ENCODE measurements around the gene KLC1. TPM values are rescaled to one million over a fixed set of nuclear protein-coding genes. Genes with fewer than 3 reads are reported as not detected.

KLC1 gene
- total RNA-seq, 1 donor from 2014 or later, result 238 TPM

DNA sequence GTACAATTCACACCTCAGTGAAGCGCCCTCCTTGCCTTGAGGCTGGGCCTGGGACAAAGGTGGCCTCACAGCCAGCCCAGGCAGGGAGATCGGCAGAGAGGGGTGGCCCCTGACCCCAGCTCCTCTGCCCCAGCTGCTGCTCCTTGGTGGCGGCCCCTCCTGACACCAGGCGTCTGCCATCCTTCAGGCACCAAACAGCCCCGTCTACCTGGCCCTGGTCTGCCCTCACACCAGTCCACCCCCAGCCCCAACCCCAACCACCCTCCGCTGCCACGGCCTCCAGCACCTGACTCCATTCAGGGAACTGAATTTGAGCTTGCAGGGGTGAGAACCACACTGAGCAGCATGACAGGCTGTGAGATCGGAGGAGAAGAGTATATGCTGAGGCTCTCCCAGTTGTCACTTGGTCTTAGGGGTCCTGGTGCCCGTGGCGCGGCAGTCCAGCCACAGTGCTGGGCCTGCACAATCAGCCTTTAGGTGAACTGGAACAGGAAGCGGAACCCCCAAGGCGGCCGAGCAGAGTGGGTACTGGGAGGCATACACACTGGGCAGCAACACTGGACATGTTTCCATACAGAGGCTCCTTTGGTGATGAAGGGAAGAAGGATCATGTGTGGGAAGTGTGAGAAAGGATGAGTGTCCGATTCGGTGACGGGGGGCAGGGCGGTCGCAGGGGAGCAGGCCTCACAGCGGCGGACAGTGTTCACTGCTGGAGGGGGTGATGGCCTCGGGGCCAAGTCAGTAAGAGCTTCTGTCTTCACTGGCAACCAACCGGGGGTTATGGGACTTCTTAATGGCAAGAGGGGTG is 105.3 kb downstream of the KLC1 start:
- Mint-ChIP-seq H3K9me3 (ENCODE audit: unreplicated experiment) (no peaks in the 10 kb centered on the region), H3K4me3 (ENCODE audit: unreplicated experiment) (no peak overlapping the region), H3K27ac (ENCODE audit: unreplicated experiment) (no peak overlapping the region), H3K4me1 (ENCODE audit: low read depth, unreplicated experiment) (no peaks in the 10 kb centered on the region), H3K27me3 (ENCODE audit: low read depth, unreplicated experiment) (no peaks in the 10 kb centered on the region), H3K36me3 (ENCODE audit: low read depth, unreplicated experiment) (peaks cover 32% of the 10 kb centered on the region)
- H3K79me2 ChIP-seq (ENCODE audit: insufficient read depth, low read length), result no peaks in the 10 kb centered on the region
- H3K9ac ChIP-seq (ENCODE audit: low read length), result no peak overlapping the region
- TF ChIP-seq EZH2 (IDR thresholded peaks at IDR 0.05; ENCODE audit: insufficient read depth, low read length), result no peak
- TF ChIP-seq, protein P1, sequence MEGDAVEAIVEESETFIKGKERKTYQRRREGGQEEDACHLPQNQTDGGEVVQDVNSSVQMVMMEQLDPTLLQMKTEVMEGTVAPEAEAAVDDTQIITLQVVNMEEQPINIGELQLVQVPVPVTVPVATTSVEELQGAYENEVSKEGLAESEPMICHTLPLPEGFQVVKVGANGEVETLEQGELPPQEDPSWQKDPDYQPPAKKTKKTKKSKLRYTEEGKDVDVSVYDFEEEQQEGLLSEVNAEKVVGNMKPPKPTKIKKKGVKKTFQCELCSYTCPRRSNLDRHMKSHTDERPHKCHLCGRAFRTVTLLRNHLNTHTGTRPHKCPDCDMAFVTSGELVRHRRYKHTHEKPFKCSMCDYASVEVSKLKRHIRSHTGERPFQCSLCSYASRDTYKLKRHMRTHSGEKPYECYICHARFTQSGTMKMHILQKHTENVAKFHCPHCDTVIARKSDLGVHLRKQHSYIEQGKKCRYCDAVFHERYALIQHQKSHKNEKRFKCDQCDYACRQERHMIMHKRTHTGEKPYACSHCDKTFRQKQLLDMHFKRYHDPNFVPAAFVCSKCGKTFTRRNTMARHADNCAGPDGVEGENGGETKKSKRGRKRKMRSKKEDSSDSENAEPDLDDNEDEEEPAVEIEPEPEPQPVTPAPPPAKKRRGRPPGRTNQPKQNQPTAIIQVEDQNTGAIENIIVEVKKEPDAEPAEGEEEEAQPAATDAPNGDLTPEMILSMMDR (IDR thresholded peaks at IDR 0.05; ENCODE audit: insufficient read depth, low read depth, low read length), result no peak
- H3K36me3 ChIP-seq (ENCODE audit: insufficient read depth, low read length), result peaks cover 12% of the 10 kb centered on the region
- no peak overlapping the region for H3K4me3 ChIP-seq (ENCODE audit: insufficient read depth, low read depth, low read length)
- H3K27me3 ChIP-seq (ENCODE audit: insufficient read depth, low read length), result no peaks in the 10 kb centered on the region
- no peak overlapping the region for H3K4me2 ChIP-seq (ENCODE audit: low read length)
- H3K9me3 ChIP-seq (ENCODE audit: insufficient read depth, low read depth, low read length), result no peaks in the 10 kb centered on the region
- peaks cover 40% of the 10 kb centered on the region for H4K20me1 ChIP-seq (ENCODE audit: insufficient read depth, low read length)
- DNase-seq (ENCODE audit: low read depth) (no peak), FAIRE-seq (no peak)
- no peak overlapping the region for H3K27ac ChIP-seq (ENCODE audit: low read depth, low read length)
- no peaks in the 10 kb centered on the region for H3K4me1 ChIP-seq (ENCODE audit: insufficient read depth, low read length)
- no peak overlapping the region for H2AFZ ChIP-seq (ENCODE audit: low read depth, low read length)

DNA sequence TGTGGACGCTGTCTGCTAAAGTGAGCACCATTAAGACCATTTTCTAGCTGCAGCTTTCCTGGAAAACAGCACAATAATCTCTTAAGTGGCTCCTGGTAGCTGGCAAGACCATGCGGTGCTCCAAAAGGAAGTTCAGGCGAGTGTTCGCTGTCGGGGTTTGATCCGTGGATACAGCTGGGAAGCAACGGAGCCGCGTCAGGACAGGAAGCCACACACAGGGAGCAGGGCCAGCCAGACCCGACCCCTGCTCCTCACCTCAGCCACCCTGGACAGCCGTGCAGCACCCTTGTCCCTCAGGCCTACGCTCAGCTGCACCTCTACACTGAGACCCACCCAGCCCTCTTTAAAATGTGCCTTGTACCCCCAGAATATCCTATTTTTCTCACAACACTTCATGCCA is 106.0 kb downstream of the KLC1 start:
- Mint-ChIP-seq H3K4me3 (ENCODE audit: unreplicated experiment) (no peak overlapping the region), H3K36me3 (ENCODE audit: low read depth, unreplicated experiment) (peaks cover 36% of the 10 kb centered on the region), H3K27me3 (ENCODE audit: low read depth, unreplicated experiment) (no peaks in the 10 kb centered on the region), H3K27ac (ENCODE audit: unreplicated experiment) (no peak overlapping the region), H3K4me1 (ENCODE audit: low read depth, unreplicated experiment) (no peaks in the 10 kb centered on the region), H3K9me3 (ENCODE audit: unreplicated experiment) (no peaks in the 10 kb centered on the region)
- H3K36me3 ChIP-seq (ENCODE audit: insufficient read depth, low read length), result peaks cover 12% of the 10 kb centered on the region
- H3K27ac ChIP-seq (ENCODE audit: low read depth, low read length), result no peak overlapping the region
- H3K27me3 ChIP-seq (ENCODE audit: insufficient read depth, low read length), result no peaks in the 10 kb centered on the region
- FAIRE-seq, result no peak
- TF ChIP-seq EZH2 (IDR thresholded peaks at IDR 0.05; ENCODE audit: insufficient read depth, low read length), result no peak
- TF ChIP-seq, protein P1 (IDR thresholded peaks at IDR 0.05; ENCODE audit: insufficient read depth, low read depth, low read length), result no peak
- DNase-seq (ENCODE audit: low read depth), result no peak
- no peak overlapping the region for H2AFZ ChIP-seq (ENCODE audit: low read depth, low read length)
- H3K4me3 ChIP-seq (ENCODE audit: insufficient read depth, low read depth, low read length), result no peak overlapping the region
- H3K9me3 ChIP-seq (ENCODE audit: insufficient read depth, low read depth, low read length), result no peaks in the 10 kb centered on the region
- H3K4me1 ChIP-seq (ENCODE audit: insufficient read depth, low read length), result no peaks in the 10 kb centered on the region
- H4K20me1 ChIP-seq (ENCODE audit: insufficient read depth, low read length), result peaks cover 33% of the 10 kb centered on the region
- no peak overlapping the region for H3K9ac ChIP-seq (ENCODE audit: low read length)
- no peak overlapping the region for H3K4me2 ChIP-seq (ENCODE audit: low read length)
- no peaks in the 10 kb centered on the region for H3K79me2 ChIP-seq (ENCODE audit: insufficient read depth, low read length)

DNA sequence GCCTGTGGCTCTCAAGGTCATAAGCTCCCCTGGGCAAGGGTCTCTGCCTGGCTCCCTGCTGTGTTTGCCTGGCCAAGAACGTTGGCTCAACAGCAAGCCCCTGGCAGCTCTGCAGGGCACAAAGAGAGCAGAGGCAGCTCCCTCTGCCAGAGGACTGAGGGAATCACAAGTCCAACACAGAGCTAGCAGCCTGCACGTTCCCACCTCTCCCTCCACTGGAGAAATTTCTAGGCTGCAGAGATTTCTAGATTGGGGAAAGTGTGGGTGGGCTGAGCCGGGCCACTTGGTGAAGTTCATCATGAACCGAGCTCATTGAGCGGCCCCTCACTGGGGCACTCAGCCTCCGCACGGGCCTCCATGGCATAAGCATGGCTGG is 106.4 kb downstream of the KLC1 start:
- no peaks in the 10 kb centered on the region for H3K27me3 ChIP-seq (ENCODE audit: insufficient read depth, low read length)
- Mint-ChIP-seq H3K27ac (ENCODE audit: unreplicated experiment) (no peak overlapping the region), H3K27me3 (ENCODE audit: low read depth, unreplicated experiment) (no peaks in the 10 kb centered on the region), H3K9me3 (ENCODE audit: unreplicated experiment) (no peaks in the 10 kb centered on the region), H3K4me3 (ENCODE audit: unreplicated experiment) (no peak overlapping the region), H3K36me3 (ENCODE audit: low read depth, unreplicated experiment) (peaks cover 37% of the 10 kb centered on the region), H3K4me1 (ENCODE audit: low read depth, unreplicated experiment) (no peaks in the 10 kb centered on the region)
- no peak overlapping the region for H3K27ac ChIP-seq (ENCODE audit: low read depth, low read length)
- no peak overlapping the region for H3K4me2 ChIP-seq (ENCODE audit: low read length)
- no peak for TF ChIP-seq EZH2 (IDR thresholded peaks at IDR 0.05; ENCODE audit: insufficient read depth, low read length)
- TF ChIP-seq, protein P1 (IDR thresholded peaks at IDR 0.05; ENCODE audit: insufficient read depth, low read depth, low read length), result no peak
- DNase-seq (ENCODE audit: low read depth) (no peak), FAIRE-seq (no peak)
- no peaks in the 10 kb centered on the region for H3K79me2 ChIP-seq (ENCODE audit: insufficient read depth, low read length)
- no peak overlapping the region for H3K9ac ChIP-seq (ENCODE audit: low read length)
- H3K36me3 ChIP-seq (ENCODE audit: insufficient read depth, low read length), result peaks cover 12% of the 10 kb centered on the region
- peaks cover 29% of the 10 kb centered on the region for H4K20me1 ChIP-seq (ENCODE audit: insufficient read depth, low read length)
- no peaks in the 10 kb centered on the region for H3K4me1 ChIP-seq (ENCODE audit: insufficient read depth, low read length)
- H3K9me3 ChIP-seq (ENCODE audit: insufficient read depth, low read depth, low read length), result no peaks in the 10 kb centered on the region
- no peak overlapping the region for H3K4me3 ChIP-seq (ENCODE audit: insufficient read depth, low read depth, low read length)
- H2AFZ ChIP-seq (ENCODE audit: low read depth, low read length), result no peak overlapping the region
